Prostate gland (tissue), 2 donors: ENCODE results near the gene ONECUT3.

ENCODE experiments used
- CTCF ChIP-seq, 4 experiments: fragments of 200-600 bp in 2 of 4; fragments of 450-650 bp in 2 of 4; sonication (generic) in 2 of 4; IDR thresholded peaks; 1 replicate in 3 of 4; 2 replicates in 1 of 4; pipeline ENCODE4 v1.5.1; 2016 to 2019; ENCODE audit warnings: antibody characterized with exemption in 4 of 4, mild to moderate bottlenecking in 2 of 4, moderate library complexity in 2 of 4
- POLR2A ChIP-seq: fragments of 450-650 bp; IDR thresholded peaks from one replicate; pipeline ENCODE4 v1.6.1; 2016; ENCODE audit warnings: antibody characterized with exemption, mild to moderate bottlenecking
- POLR2AphosphoS5 ChIP-seq: sonication (generic); formaldehyde crosslinking; IDR thresholded peaks from one replicate; pipeline ENCODE4 v1.6.1; 2017; ENCODE audit warnings: antibody characterized with exemption

GRCh38 chr19:1749373-1750342 lies 3.6 kb upstream of the ONECUT3 start:
- TF ChIP-seq CTCF (IDR thresholded peaks at IDR 0.05) (no peak), POLR2A (no peak), POLR2AphosphoS5 (no peak)
